Upper lobe of right lung (tissue), 1 donor: Measurements from ENCODE around the gene SPHKAP. TPM values are rescaled to one million over a fixed set of nuclear protein-coding genes. Genes with fewer than 3 reads are reported as not detected.

Experiments used
- ATAC-seq: fragments of 200-7000 bp; cut with Tn5 transposase; one replicate; pipeline ENCODE4 v1.9.1; 2020; ENCODE audit warnings: mild to moderate bottlenecking, moderate library complexity
- DNase-seq: peaks from one replicate; pipeline ENCODE4 v3.0.0-alpha.2; 2020
- H3K27ac ChIP-seq: fragments of 200-600 bp; one replicate; pipeline ENCODE4 v1.8.0; 2022
- H3K27me3 ChIP-seq: fragments of 200-600 bp; one replicate; pipeline ENCODE4 v1.8.0; 2022; ENCODE audit warnings: mild to moderate bottlenecking
- H3K36me3 ChIP-seq: fragments of 200-600 bp; one replicate; pipeline ENCODE4 v1.8.0; 2022
- H3K4me1 ChIP-seq: fragments of 200-600 bp; one replicate; pipeline ENCODE4 v1.8.0; 2022
- H3K4me3 ChIP-seq: fragments of 200-600 bp; one replicate; pipeline ENCODE4 v1.8.0; 2022; ENCODE audit warnings: mild to moderate bottlenecking
- H3K9me3 ChIP-seq: fragments of 200-600 bp; one replicate; pipeline ENCODE4 v1.8.0; 2022
- CTCF ChIP-seq: fragments of 200-600 bp; IDR thresholded peaks from one replicate; pipeline ENCODE4 v1.8.0; 2022; ENCODE audit warnings: antibody characterized with exemption
- intact Hi-C: fragments of 100-400 bp; cut with DNase I; formaldehyde crosslinking; loops from one replicate; pipeline ENCODE4 v1.11.0; 2022
- total RNA-seq: library from RNA; stranded (reverse); fragmentation: NEBNext Ultra II Directional; extraction: Animal tissue kit (Norgen Biotek cat#: 25700); gene quantifications from one replicate; pipeline ENCODE4 v1.2.1, GENCODE V29; 2021
- donor health status: DM: no; HTN: yes; CAD: no; lungs with severe emphysema.

SPHKAP gene
- total RNA-seq, 1 donor from 2014 or later = 0.35 TPM

DNA sequence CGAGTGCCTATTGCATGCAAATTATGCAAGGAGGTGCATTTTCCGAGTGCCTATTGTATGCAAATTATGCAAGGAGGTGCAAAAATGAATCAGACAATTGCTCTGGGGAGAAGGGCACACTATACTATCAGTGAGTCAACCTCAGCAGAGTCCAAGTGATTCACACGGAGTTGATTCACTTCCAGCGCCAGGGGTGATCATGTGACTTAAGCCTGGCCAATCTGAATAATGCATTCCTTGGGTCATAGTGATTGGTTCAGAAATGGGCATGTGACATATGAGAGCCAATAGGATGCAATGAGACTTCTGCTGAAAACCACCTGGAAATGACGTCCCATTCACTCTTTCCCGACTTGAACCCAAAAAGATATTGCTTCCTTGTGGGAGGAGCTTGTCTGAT, 157.9 kb downstream of the SPHKAP start:
- Histone ChIP-seq H3K9me3 (no peaks in the 10 kb centered on the region), H3K27ac (no peak overlapping the region), H3K4me3 (no peak overlapping the region), H3K27me3 (no peaks in the 10 kb centered on the region), H3K36me3 (no peaks in the 10 kb centered on the region), H3K4me1 (no peaks in the 10 kb centered on the region)
- ATAC-seq (no peak), DNase-seq (no peak)
- intact Hi-C loops = no loop called here
- TF ChIP-seq CTCF = no peak

GRCh38 chr2:228018311-228018710, 163.2 kb downstream of the SPHKAP start:
- no peak for DNase-seq
- no peak overlapping the region for H3K4me3 ChIP-seq
- H3K9me3 ChIP-seq = no peaks in the 10 kb centered on the region
- no peaks in the 10 kb centered on the region for H3K27me3 ChIP-seq
- ATAC-seq = no peak
- no peaks in the 10 kb centered on the region for H3K36me3 ChIP-seq
- TF ChIP-seq CTCF = no peak
- no peak overlapping the region for H3K27ac ChIP-seq
- intact Hi-C loops = no loop called here
- no peaks in the 10 kb centered on the region for H3K4me1 ChIP-seq

DNA sequence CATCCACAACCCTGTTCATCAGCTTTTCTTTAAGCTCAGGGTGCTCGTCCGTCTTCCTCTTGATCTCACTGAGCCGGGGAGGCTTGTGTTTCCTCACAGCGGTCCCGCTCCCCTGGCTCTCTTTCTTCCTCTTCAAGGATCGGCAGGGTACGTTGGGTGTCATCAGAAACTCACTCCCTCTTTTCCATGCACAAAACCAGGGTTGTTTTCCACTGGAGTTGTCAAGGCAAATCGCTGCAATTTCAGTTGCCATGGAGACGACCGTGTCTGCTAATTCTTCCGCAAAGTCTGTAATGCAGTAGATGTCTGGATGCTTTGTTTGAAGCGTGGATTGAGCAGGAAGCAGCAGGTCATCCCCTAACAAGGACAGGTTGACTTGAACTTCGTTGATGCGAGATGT, 163.7 kb downstream of the SPHKAP start:
- ATAC-seq = no peak

GRCh38 chr2:228016402-228016801, 165.1 kb downstream of the SPHKAP start:
- Histone ChIP-seq H3K27ac (no peak overlapping the region), H3K9me3 (no peaks in the 10 kb centered on the region), H3K27me3 (no peaks in the 10 kb centered on the region), H3K4me3 (no peak overlapping the region), H3K36me3 (no peaks in the 10 kb centered on the region), H3K4me1 (no peaks in the 10 kb centered on the region)
- no peak for ATAC-seq
- no peak for DNase-seq
- TF ChIP-seq CTCF = no peak
- intact Hi-C loops = no loop called here

More for the DNA sequence above, 163.7 kb downstream of the SPHKAP start:
- TF ChIP-seq CTCF = no peak
- H3K36me3 ChIP-seq = no peaks in the 10 kb centered on the region
- H3K4me3 ChIP-seq = no peak overlapping the region
- intact Hi-C loops = no loop called here
- no peaks in the 10 kb centered on the region for H3K27me3 ChIP-seq
- no peak for DNase-seq
- H3K27ac ChIP-seq = no peak overlapping the region
- no peaks in the 10 kb centered on the region for H3K4me1 ChIP-seq
- H3K9me3 ChIP-seq = no peaks in the 10 kb centered on the region

GRCh38 chr2:228015741-228016140, 165.7 kb downstream of the SPHKAP start:
- no peak for ATAC-seq
- no peaks in the 10 kb centered on the region for H3K36me3 ChIP-seq
- intact Hi-C loops = no loop called here
- H3K4me1 ChIP-seq = no peaks in the 10 kb centered on the region
- H3K27me3 ChIP-seq = no peaks in the 10 kb centered on the region
- H3K4me3 ChIP-seq = no peak overlapping the region
- no peak for TF ChIP-seq CTCF
- no peak overlapping the region for H3K27ac ChIP-seq
- DNase-seq = no peak
- no peaks in the 10 kb centered on the region for H3K9me3 ChIP-seq

GRCh38 chr2:227996366-227996765, 185.1 kb downstream of the SPHKAP start:
- no peak overlapping the region for H3K27ac ChIP-seq
- H3K4me3 ChIP-seq = no peak overlapping the region
- DNase-seq (no peak), ATAC-seq (no peak)
- H3K27me3 ChIP-seq = no peaks in the 10 kb centered on the region
- intact Hi-C loops = no loop called here
- no peak for TF ChIP-seq CTCF
- no peaks in the 10 kb centered on the region for H3K9me3 ChIP-seq
- H3K36me3 ChIP-seq = no peaks in the 10 kb centered on the region
- H3K4me1 ChIP-seq = no peaks in the 10 kb centered on the region
